Stimulated activated CD8-positive, alpha-beta memory T cell treated with anti-CD3 and anti-CD28 coated beads, Interleukin-7, amount 100 ng/mL, for 24 hours (primary cell): ENCODE data around the gene PSMB8.
"Not testable (repeated sequence)": the region's sequence is repeated elsewhere in the genome, so short reads cannot be mapped to it uniquely, and the experiment has no call there.

Source experiments
- DNase-seq: peaks from one replicate; pipeline ENCODE4 v3.0.0-alpha.2; 2020; ENCODE audit warnings: low read depth

The PSMB8 gene

GRCh38 chr6:32843979-32844838 lies at the start of gene PSMB8:
Gene PSMB8 (minus strand): TSS chr6:32844047. CDS start chr6:32843996, 51 bp downstream.
- DNase-seq = peak; percentile 95

- no peak for DNase-seq
Measured at GRCh38 chr6:32890831-32891230, 47.0 kb upstream of the PSMB8 start.

GRCh38 chr6:32889533-32889932 lies 45.7 kb upstream of the PSMB8 start:
- DNase-seq = no peak

GRCh38 chr6:32888576-32888975 lies 44.7 kb upstream of the PSMB8 start:
- DNase-seq = no peak

- no peak for DNase-seq
Measured at GRCh38 chr6:32887616-32888015, 43.8 kb upstream of the PSMB8 start.

- DNase-seq = no peak
Measured at GRCh38 chr6:32886681-32887383, 43.0 kb upstream of the PSMB8 start.

- no peak for DNase-seq
Measured at GRCh38 chr6:32885698-32886286, 41.9 kb upstream of the PSMB8 start.

GRCh38 chr6:32883789-32884188 lies 39.9 kb upstream of the PSMB8 start:
- no peak for DNase-seq

- no peak for DNase-seq
Measured at GRCh38 chr6:32882879-32883250, 39.0 kb upstream of the PSMB8 start.

- not testable (repeated sequence) for DNase-seq
Measured at GRCh38 chr6:32880962-32881361, 37.1 kb upstream of the PSMB8 start.

GRCh38 chr6:32879691-32880090 lies 35.8 kb upstream of the PSMB8 start:
- DNase-seq = no peak

GRCh38 chr6:32876603-32877002 lies 32.8 kb upstream of the PSMB8 start:
- DNase-seq = no peak

- not testable (repeated sequence) for DNase-seq
Measured at GRCh38 chr6:32873947-32874346, 30.1 kb upstream of the PSMB8 start.

- DNase-seq = peak; percentile 81
Measured at GRCh38 chr6:32868257-32868788, 24.5 kb upstream of the PSMB8 start.

- DNase-seq = no peak
Measured at GRCh38 chr6:32867554-32868256, 23.9 kb upstream of the PSMB8 start.

GRCh38 chr6:32867022-32867477 lies 23.2 kb upstream of the PSMB8 start:
- DNase-seq = no peak

GRCh38 chr6:32865724-32866443 lies 22.0 kb upstream of the PSMB8 start:
- no peak for DNase-seq

GRCh38 chr6:32862725-32863124 lies 18.9 kb upstream of the PSMB8 start:
- DNase-seq = no peak

GRCh38 chr6:32860674-32861073 lies 16.8 kb upstream of the PSMB8 start:
- DNase-seq = no peak

GRCh38 chr6:32858194-32858593 lies 14.3 kb upstream of the PSMB8 start:
- DNase-seq = no peak

- no peak for DNase-seq
Measured at GRCh38 chr6:32857156-32857891, 13.5 kb upstream of the PSMB8 start.
